Measurements from ENCODE around the gene HS6ST3. TPM values are rescaled to one million over a fixed set of nuclear protein-coding genes. Genes with fewer than 3 reads are reported as not detected.

The HS6ST3 gene
- total and polyA plus RNA-seq, 9 of the 15 experiments (the other 6 are each of a cell fraction or from before 2014, with no cell fraction given), result not detected

GRCh38 chr13:96797136-96797535 lies 707.2 kb downstream of the HS6ST3 start:
- no peaks in the 10 kb centered on the region for H3K9me1 ChIP-seq (ENCODE audit: control insufficient read depth, insufficient read depth, low read length)
- no peak for DNase-seq (ENCODE audit: extremely low read depth in 1 of 4, low spot score in 3 of 4)
- no peak for FAIRE-seq
- H3K4me3 ChIP-seq, result no peak overlapping the region
- H3K9ac ChIP-seq (ENCODE audit: insufficient read depth in 1 of 2, low read depth in 2 of 2, low read length in 2 of 2), result no peak overlapping the region
- no peaks in the 10 kb centered on the region for H3K27me3 ChIP-seq (ENCODE audit: control insufficient read depth in 2 of 2, insufficient read depth in 2 of 2, low read length in 2 of 2)
- no peaks in the 10 kb centered on the region for H3K4me1 ChIP-seq (replicated peaks in 1 of 2; ENCODE audit: control insufficient read depth in 2 of 2, insufficient read depth in 2 of 2, low read length in 2 of 2)
- ATAC-seq, result no peak
- no TSS peak for BruUV-seq (replicated peaks)
- H2AFZ ChIP-seq (ENCODE audit: low read depth, low read length), result no peak overlapping the region
- intact Hi-C loops (cut with micrococcal nuclease) (no loop called here), in situ Hi-C loops (cut with MboI) (no loop called here)
- no peaks in the 10 kb centered on the region for H3K9me3 ChIP-seq (replicated peaks; ENCODE audit: control insufficient read depth, insufficient read depth, low read depth, low read length)
- no peak overlapping the region for H3K4me2 ChIP-seq (ENCODE audit: insufficient read depth, low read length)
- ChIA-PET POLR2A (no interaction called here), CTCF (ENCODE audit: low intra/inter-chr PET ratio) (no interaction called here)
- no peak overlapping the region for H3K27ac ChIP-seq (ENCODE audit: extremely low read depth, low read depth, low read length)
- no peak for TF ChIP-seq PRDM10 (IDR thresholded peaks at IDR 0.05; ENCODE audit: partially characterized antibody)
- TF ChIP-seq RUNX1 (IDR thresholded peaks at IDR 0.05; ENCODE audit: low read depth), result no peak
- TF ChIP-seq CC2D1A (IDR thresholded peaks at IDR 0.05), result no peak
- no peak for TF ChIP-seq ZNF407 (IDR thresholded peaks at IDR 0.05; ENCODE audit: low read depth)
- no peak for TF ChIP-seq SPI1 (IDR thresholded peaks at IDR 0.05; ENCODE audit: borderline replicate concordance, low read depth, low read length)
- no peak for TF ChIP-seq NONO (IDR thresholded peaks at IDR 0.05; ENCODE audit: low read depth in 2 of 2, low read length in 1 of 2)
- no peak for TF ChIP-seq HCFC1 (IDR thresholded peaks at IDR 0.05; ENCODE audit: low read depth, low read length)
- no peak for TF ChIP-seq NCOA2 (IDR thresholded peaks at IDR 0.05; ENCODE audit: partially characterized antibody in 2 of 2)
- no peaks in the 10 kb centered on the region for H3K79me2 ChIP-seq (ENCODE audit: control insufficient read depth, insufficient read depth, low read length)
- no peaks in the 10 kb centered on the region for H4K20me1 ChIP-seq (replicated peaks; ENCODE audit: control insufficient read depth, insufficient read depth, low read length)
- no peaks in the 10 kb centered on the region for H3K36me3 ChIP-seq (ENCODE audit: control insufficient read depth, insufficient read depth, low read length)
- 0% methylated on average over 1 of the region's 1 CpG for WGBS (ENCODE audit: insufficient coverage, low coverage, missing lambda C conversion rate)
